NCI-H1105 (cell line): ENCODE results near the gene RPL35A.
"Not testable (repeated sequence)": the region's sequence is repeated elsewhere in the genome, so short reads cannot be mapped to it uniquely, and the experiment has no call there.

Experiments used
- DNase-seq: peaks from one replicate; lab custom pipeline; 2025; lab: John Stamatoyannopoulos, UW

RPL35A gene

DNA sequence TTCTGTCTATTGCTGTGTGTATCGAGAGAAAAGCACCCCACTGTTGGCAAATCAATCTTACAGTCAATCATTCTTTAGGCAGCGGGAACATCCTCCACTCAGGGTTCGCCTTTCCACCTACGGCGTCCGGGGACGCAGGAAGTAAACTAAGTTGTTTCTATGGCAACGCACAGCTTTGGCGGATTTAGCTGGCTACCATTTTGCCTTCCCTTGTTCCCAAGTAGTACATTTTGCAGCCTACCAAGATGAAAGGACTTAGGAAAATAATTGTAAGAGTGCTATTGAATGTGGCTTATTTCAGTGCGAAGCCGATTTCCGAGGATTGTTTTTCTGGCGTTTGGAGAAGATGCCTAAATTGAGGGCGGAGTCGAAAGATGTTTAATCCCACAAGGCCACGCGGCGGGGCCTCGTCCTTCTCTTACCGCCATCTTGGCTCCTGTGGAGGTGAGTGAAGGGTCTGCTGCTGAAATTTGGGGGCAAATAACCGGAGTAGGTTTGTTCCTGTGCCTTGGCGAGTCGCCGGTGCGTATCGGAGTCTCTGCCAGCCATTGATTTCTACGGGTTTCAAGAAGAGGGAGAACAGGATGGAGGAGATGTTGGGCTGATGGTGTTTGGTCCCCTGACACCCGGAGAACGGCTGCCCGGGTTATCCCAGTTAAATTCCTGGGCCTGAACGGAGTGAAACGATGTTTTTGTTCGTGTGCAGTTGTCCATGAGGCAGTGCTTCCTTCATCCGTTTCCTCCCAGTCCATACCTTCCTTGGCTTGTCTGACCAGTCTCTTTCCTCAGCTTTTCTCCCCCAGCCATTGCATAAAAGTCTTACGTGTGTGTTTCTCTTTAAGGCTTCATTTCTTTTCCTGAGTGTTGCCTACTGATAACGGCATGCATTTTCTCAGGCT lies at the start of gene RPL35A:
Gene RPL35A (plus strand): TSS at position 413 of the 899 bp plus-strand sequence. CDS start 778 bp downstream, outside the sequence.
- DNase-seq, result peak; percentile 99

DNA sequence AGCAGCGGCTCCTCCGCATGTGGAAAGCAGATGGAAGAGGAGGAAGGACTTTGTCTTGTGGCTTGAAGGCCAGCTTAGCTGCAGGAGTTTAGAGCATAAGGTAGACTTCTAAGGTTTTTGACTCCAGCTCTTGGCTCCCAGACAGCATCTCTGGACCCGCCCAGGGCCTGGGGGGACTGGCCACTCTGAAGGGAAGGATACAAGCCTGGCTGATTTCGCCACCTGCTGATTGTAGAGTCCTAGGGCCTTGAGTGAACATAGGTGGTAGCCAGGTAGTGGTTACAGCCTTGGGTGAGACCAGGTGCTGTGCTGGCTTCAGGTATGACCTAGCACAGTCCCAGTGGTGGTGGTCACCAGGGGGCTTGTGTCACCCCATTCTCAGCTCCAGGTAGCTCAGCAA lies 48.4 kb upstream of the RPL35A start:
- no peak for DNase-seq

DNA sequence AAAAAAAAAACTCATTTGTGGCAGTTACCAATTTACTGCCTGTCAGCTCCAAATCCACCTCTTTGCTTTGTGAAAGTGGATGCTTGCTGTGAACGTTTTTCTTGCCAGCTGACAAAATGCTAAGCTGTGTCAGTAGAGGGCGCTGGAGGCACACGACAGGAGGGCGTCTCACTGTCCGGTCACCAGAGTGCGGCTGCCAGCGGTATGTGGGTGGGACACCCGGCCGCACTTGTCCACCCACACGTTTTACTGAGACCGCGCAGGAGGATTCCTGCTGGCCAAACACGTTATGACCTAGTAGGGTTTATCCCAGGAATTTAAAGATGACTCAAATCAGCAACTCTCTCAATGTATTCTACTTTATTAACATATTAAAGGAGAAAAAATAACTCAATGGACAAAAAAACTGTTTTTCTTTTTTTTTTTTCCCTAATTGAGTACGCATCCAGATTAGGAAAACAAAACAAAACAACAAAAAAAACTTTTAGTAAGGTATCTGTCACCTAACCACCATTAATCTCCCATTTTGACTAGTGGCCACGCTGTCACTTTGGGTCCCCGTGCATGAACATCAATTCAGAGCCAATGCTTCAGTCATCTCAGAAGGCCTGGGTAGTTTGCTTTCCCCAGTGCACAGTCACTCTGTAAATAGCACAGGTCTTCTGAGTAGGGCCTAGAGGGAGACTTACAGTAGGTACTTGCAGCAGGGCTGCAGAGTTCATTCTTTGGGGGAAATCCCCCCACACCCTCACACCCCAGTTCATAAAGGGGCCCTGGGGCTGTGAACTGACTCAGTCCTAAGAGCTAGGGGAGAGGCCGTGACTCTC lies 43.8 kb upstream of the RPL35A start:
- DNase-seq, result peak; percentile 76

DNA sequence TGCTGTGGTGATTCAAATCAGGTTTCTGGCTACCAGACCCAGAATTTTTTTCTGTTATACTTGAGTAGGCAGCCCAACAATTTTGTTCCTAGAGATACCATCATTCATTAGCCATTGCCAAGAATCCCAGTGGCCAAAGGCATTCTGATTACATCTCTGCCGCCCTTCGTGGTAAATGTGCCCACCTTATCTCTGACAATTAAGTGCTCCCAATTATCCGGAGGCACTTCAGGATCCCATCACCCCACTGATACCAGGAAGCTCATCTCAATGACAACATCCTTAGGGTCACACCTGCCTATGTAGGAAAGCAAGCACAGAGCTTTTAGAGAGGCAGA lies 43.2 kb upstream of the RPL35A start:
- no peak for DNase-seq

DNA sequence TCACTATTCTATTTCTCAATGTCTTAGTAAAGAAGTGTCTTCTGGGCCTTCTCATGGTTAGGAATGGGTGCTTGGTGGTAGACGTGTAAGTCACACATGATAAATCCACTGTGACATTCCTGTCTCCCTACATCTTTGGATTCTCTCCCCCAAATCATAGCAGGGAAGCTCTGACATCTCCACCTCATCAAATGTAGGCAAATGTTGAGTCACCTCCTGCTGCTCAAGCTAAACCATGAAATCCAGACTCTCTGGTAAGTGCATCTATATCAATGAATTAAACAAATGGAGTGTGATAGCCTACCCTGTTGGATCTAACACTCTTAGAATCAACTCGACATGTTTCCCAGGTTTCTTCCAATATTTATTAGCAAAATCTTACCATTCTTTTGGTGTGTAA lies 42.8 kb upstream of the RPL35A start:
- DNase-seq, result no peak

DNA sequence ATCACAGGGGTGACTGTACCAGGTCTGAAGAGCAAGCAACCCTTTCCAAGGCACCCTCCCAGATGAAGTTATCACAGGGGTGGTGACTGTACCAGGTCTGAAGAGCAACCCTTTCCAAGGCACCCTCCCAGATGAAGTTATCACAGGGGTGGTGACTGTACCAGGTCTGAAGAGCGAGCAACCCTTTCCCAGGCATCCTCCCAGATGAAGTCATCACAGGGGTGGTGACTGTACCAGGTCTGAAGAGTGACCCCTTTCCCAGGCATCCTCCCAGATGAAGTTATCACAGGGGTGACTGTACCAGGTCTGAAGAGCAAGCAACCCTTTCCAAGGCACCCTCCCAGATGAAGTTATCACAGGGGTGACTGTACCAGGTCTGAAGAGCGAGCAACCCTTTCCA lies 41.4 kb upstream of the RPL35A start:
- DNase-seq, result not testable (repeated sequence)

DNA sequence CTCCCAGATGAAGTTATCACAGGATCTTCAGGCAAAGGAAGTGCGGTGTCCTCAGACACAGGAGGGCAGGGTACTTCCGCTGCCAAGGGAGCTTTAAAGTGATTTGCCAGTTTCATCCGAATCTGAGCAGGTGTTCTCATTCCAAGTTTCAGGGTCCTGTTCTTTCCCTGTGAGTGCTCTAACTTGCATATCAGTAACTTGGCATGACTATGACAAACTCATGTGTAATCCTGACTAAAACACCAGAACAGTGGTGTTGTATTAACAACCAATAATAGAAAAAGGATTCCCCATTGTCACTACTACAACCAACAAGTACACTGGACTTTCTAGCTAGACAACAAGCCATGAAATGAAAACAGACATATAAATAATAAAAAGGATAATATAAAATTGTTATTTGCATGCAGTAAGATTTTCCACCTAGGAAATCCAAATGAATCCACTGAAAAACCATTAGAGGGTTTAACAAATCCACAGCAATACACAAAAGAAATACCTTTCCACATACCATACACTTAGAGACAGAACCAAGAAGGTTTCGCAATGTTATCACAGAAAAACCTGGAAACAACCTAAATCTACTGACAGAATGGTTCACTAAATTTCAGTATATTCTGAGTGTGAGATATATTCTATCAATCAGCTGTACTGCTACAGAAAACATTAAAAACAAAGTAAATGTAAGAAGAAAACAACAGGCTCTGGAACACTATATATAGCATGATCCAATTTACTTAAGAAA lies 40.9 kb upstream of the RPL35A start:
- DNase-seq, result no peak

DNA sequence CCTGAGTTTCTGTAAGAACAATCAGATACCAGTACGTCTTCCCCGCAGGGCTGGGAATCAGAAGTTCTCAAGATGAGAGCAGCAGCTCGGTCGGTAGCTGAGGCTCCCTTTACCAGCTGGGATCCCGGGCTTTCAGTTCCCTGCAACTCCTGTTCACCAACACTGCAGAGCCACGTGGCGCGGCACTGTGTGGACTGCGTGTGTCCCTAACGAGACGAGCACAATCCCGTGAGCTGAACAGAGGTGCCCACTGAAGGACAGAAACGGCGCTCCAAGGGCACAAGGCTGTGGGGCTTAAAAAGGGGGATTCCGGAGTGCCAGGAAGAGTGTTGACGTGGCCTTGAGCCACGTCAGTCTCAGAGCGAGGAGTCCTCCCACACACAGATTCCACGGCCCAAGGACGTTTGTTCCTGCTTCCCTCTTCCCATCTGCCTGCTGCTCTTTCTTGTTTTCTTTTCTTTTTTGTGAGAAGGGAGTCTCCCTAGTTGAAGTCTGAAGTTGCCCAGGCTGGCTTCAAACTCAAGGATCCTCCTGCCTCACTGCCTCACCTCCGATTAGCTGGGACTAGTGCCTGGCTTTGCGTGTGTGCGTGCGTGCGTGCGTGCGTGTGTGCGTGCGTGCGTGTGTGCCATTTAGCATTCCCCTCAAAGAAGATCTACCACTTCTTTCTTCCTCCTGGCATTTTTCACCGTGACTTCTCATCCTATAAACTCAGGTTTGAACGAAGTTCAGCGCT lies 37.1 kb upstream of the RPL35A start:
- no peak for DNase-seq

DNA sequence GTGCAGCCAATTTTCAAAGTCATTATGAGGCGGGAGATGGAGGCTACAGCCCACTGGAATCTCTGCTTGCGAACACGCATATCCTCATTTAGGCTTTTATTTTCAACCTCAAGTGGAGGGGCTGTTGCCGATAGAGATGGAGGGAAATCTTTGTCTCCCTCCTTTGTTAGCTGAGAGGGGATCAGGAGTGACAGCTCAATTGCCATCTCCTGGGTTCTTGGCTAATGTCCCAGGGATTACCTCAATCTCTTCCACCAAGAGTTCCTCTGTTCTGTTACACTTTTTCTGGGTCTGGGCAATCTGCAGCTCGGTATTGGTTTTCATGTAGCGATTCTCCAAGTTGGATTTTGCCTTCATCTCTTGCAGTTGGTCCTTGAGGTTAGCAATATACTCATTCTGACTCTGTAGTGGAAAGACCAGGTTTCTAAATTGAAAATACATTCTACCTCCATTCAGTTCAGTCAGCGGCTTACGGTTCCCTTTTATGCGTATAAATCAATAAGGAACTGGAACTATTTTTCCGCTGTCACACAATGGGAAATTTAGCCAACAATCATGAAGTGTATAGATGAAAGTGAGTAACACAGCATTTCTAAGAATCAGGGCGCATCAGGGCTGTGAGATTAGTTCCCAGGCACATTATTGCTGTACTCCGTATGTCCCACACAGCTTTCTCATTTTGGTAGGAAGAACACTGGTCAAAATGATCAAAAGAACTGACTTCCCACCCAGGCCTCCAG lies 36.2 kb upstream of the RPL35A start:
- no peak for DNase-seq

DNA sequence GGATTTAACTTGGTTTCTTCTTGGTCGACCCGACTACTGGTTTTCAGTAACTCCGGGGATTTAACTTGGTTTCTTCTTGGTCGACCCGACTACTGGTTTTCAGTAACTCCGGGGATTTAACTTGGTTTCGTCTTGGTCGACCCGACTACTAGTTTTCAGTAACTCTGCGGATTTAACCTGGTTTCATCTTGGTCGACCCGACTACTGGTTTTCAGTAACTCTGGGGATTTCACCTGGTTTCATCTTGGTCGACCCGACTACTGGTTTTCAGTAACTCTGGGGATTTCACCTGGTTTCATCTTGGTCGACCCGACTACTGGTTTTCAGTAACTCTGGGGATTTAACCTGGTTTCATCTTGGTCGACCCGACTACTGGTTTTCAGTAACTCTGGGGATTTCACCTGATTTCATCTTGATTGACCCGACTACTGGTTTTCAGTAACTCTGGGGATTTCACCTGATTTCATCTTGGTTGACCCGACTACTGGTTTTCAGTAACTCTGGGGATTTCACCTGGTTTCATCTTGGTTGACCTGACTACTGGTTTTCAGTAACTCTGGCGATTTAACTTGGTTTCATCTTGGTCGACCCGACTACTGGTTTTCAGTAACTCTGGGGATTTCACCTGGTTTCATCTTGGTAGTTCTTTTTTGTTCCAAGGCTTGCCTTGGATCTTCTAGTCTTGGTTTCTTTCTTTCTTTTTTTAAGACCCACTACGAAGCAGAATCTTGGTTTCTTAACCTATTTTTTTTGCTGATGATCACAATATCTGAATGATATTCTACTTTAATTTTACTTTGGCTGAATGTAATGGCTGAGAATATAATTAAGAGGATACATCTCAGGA lies 28.3 kb upstream of the RPL35A start:
- DNase-seq, result not testable (repeated sequence)

DNA sequence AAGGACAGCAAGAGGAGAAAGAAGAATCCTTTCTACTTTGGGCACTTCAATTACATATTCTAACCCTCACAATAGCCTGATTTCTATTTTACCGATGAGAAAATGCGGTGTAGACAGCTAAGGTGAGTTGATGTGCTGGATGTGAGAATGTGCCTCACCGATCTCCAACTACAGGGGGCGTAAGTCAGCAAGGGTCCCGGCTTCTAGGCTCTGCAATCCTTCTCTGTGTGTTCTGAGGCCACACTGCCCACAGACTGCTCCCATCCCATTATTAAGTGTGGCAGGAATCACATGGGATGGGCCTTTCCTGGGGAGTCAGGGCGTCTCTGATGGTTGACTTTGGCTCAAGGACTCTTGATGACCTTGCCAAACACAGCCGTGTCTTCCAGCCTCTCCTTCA lies 23.6 kb upstream of the RPL35A start:
- no peak for DNase-seq

DNA sequence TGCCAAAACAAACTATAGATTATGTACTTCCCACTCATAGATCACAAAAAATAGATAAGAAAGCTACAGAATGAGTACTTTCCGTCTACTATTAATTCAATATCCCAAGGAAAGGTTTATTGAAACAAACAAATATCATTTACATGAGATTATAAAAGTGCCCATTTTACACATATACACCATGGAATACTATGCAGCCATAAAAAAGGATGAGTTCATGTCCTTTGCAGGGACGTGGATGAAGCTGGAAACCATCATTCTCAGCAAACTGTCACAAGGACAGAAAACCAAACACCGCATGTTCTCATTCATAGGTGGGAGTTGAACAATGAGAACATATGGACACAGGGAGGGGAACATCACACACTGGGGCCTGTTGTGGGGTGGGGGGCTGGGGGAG lies 22.4 kb upstream of the RPL35A start:
- not testable (repeated sequence) for DNase-seq

DNA sequence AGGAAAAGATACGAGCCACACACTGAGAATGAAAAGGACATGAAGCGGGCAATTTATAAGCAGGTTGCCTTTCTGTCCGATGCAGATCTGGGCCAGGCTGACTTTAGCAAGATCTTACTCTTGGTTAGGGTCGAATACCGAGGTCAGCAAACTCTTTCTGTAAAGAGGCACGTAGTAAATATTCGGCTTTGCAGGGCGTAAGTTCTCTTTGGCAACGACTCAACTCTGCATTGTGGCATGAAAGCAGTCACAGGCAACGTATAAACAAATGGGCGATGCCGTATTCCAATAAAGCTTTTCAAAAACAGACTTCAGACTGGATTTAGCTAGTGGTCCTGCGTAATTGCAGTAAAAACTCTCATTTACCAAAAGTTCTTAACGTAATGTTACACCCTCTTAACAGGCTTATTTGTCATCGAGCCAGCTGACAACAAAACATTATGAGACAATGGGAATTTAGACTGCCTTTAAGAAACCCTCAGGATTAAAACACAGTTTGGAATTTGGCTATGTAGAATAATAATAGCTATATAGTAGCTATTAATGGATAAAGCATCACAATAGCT lies 13.1 kb upstream of the RPL35A start:
- peak; percentile 25 for DNase-seq

DNA sequence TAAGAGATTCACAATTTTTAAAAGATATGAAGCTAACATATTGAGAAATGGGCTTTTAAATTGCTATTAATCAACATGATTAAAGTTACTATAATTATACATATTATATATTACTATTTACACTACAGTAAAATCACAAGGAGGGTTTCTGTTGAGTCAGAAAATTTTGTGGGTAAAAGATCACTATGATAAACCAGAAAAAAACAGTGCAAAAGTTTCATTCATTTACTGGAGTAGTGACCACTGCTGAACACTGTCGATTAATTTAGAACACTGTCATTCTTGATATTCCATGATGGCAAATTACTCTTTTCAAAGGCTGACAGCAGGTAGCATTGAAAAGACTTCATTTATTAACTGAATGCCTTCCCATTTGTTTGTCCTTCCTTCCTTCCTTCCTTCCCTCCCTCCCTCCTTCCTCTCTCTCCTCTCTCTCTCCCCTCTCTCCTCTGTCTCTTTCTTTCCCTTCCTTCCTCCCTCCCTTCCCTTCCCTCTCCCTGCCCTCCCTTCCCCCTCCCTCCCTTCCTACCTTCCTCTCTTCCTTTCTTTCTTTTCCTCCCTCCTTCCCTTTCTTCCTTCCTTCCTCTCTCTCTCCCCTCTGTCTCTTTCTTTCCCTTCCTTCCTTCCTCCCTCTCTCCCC lies 9.1 kb upstream of the RPL35A start:
- DNase-seq, result no peak

DNA sequence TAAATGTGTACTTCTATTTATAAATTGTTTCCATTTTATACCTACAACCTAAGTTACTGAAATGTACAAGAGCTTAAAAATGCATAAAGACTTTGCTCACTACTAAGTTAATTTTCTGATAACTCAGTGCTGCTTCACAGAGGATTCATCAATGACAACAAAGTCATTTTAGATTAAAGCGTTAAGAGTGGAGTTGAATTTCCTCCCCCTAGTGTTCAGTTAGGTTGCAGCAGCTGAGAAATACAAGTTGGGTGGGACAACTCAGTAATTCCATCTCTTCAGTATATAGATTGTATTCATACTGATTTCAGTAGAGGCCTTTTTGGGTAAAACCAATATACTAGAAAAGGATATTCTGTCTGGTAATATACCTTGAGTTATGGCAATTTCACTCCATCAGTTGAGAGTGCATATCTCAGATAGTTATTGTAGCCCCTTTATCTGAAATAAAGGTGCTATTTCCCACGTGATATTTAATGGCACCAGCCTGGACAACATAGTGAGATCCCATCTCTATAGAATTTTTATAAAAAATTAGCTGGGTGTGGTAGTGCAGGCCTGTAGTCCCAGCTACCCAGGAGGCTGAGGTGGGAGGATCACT lies 6.9 kb upstream of the RPL35A start:
- peak; percentile 29 for DNase-seq

DNA sequence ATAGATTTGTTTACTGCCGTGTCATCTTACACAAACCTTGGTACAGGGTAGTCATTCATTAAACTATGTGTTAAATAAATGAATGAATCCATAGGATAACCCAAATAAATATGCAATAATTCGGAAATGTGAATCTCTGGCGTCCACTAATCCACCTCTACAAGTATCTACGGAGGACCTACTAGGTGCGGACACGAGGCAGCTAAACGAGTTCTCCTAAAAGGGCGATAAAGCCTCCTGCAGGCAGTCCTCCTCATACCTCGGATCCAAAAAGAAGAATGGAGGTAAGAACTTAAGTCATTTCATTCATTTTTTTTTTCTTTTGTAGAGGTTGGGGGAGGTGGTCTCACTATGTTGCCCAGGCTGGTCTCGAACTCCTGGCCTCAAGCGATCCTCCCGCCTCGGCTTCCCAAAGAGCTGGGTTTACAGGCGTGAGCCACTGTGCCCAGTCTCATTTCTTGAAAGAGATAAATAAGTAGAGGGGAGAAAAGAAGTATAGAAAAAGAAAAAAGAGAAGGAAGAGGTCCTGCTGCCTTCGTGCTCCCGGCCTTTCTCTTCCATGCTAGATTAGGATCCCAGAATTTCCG lies 706 bp upstream of the RPL35A start:
- no peak for DNase-seq

DNA sequence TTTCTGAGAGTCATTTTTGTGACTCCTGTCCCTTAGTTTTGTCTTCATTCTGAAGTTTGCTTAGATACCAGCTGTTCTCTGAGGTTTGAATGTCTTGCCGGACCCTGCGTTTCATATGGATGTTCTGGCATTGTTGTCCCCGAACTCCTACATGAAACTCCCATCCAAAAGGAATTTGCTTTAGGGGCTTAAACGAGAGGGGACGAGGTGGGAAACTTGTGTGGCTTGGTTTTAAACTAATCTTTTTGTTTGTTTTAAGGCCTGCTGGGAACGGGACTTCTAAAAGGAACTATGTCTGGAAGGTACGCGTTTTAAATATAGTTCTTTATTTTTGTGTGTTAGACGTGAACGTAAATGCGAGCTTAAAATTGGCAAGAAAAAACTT lies 679 bp downstream of the RPL35A start:
- DNase-seq, result no peak

DNA sequence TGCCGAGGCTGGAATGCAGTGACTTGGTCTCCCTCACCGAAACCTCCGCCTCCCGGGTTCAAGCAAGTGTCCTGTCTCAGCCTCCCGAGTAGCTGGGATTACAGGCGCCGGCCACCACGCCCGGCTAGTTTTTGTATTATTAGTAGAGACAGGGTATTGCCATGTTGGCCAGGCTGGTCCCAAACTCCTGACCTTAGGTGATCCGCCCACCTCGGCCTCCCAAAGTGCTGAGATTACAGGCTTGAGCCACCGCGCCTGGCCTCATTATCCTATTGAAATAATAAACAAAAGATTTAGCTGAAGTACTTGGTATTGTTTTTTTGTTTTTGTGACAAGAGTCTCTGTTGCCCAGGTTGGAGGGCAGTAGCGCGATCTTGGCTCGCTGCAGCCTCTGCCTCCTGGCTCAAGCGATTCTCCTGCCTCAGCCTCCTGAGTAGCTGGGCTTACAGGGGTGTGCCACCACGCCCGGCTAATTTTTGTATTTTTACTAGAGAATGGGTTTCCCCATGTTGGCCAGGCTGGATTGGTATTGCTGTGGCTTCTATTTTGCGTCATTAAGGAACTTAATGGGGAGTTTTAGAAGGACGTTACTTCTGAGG lies 1.5 kb downstream of the RPL35A start:
- no peak for DNase-seq
